ENCODE data around the gene NR1D2. TPM values are rescaled to one million over a fixed set of nuclear protein-coding genes. Genes with fewer than 3 reads are reported as not detected.

Gene NR1D2
- total and polyA plus RNA-seq, 2 experiments from 2014 or later = 6.6 to 20.7 TPM

GRCh38 chr3:23900744-23901143, 44.3 kb upstream of the NR1D2 start:
- H4K20me1 ChIP-seq (replicated peaks; ENCODE audit: insufficient read depth) = peaks cover 6% of the 10 kb centered on the region; the same call in 1 of the 2 replicates
- peaks cover 20% of the 10 kb centered on the region; the same call in 1 of the 2 replicates for H3K36me3 ChIP-seq (ENCODE audit: insufficient read depth)
- no peaks in the 10 kb centered on the region for H3K27me3 ChIP-seq (ENCODE audit: insufficient read depth)
- Mint-ChIP-seq H3K27ac (no peak overlapping the region), H3K9me3 (peaks cover 28% of the 10 kb centered on the region), H3K4me1 (no peaks in the 10 kb centered on the region; the same call in 2 of the 3 replicates), H3K27me3 (ENCODE audit: insufficient read depth, low read depth, poor library complexity) (peaks cover 8% of the 10 kb centered on the region), H3K36me3 (ENCODE audit: low read depth) (peaks cover 82% of the 10 kb centered on the region), H3K4me3 (no peak overlapping the region)
- ATAC-seq (no peak), DNase-seq (ENCODE audit: low spot score) (no peak)
- H3K4me1 ChIP-seq (ENCODE audit: insufficient read depth) = no peaks in the 10 kb centered on the region
- H3K27ac ChIP-seq (ENCODE audit: low read depth) = no peak overlapping the region
- H3K79me2 ChIP-seq (replicated peaks; ENCODE audit: insufficient read depth) = no peaks in the 10 kb centered on the region
- no peaks in the 10 kb centered on the region for H3F3A ChIP-seq (replicated peaks; ENCODE audit: low read depth)
- TF ChIP-seq ZNF462 (CRISPR knock-in tag; IDR thresholded peaks at IDR 0.05) (no peak), POLR2AphosphoS5 (IDR thresholded peaks at IDR 0.05; ENCODE audit: low read depth) (no peak), NANOG (IDR thresholded peaks at IDR 0.05; ENCODE audit: borderline replicate concordance) (no peak), ZNF114 (CRISPR knock-in tag; IDR thresholded peaks at IDR 0.05) (no peak), EZH2 (IDR thresholded peaks at IDR 0.05; ENCODE audit: low read depth, unreplicated experiment) (no peak), JUNB (IDR thresholded peaks at IDR 0.05; ENCODE audit: unreplicated experiment) (no peak), REST (IDR thresholded peaks at IDR 0.05; ENCODE audit: unreplicated experiment) (no peak), ZNF331 (CRISPR knock-in tag; IDR thresholded peaks at IDR 0.05; ENCODE audit: low read depth) (no peak)
- H3K4me2 ChIP-seq = no peak overlapping the region
- H3K9me2 ChIP-seq (ENCODE audit: insufficient read depth) = no peaks in the 10 kb centered on the region
- no peak overlapping the region for H3K4me3 ChIP-seq
- no peak overlapping the region for H2AFZ ChIP-seq
